Peyer's patch (tissue), 4 donors: ENCODE measurements around the gene TBCD.

Experiments used
- POLR2A ChIP-seq, 2 donors: fragments of 450-650 bp; IDR thresholded peaks; one replicate each; pipeline ENCODE4 v1.5.1; 2017; ENCODE audit warnings: antibody characterized with exemption in 2 of 2, mild to moderate bottlenecking in 2 of 2, moderate library complexity in 2 of 2
- TF ChIP-seq, protein P1 (sequence below), 6 experiments: fragments of 450-650 bp in 4 of 6; fragments of 200-600 bp in 2 of 6; sonication (generic) in 1 of 6; IDR thresholded peaks; one replicate each; pipeline ENCODE4 v1.5.1; 2017 to 2019; ENCODE audit warnings: antibody characterized with exemption in 6 of 6, mild to moderate bottlenecking in 3 of 6, moderate library complexity in 1 of 6

DNA sequence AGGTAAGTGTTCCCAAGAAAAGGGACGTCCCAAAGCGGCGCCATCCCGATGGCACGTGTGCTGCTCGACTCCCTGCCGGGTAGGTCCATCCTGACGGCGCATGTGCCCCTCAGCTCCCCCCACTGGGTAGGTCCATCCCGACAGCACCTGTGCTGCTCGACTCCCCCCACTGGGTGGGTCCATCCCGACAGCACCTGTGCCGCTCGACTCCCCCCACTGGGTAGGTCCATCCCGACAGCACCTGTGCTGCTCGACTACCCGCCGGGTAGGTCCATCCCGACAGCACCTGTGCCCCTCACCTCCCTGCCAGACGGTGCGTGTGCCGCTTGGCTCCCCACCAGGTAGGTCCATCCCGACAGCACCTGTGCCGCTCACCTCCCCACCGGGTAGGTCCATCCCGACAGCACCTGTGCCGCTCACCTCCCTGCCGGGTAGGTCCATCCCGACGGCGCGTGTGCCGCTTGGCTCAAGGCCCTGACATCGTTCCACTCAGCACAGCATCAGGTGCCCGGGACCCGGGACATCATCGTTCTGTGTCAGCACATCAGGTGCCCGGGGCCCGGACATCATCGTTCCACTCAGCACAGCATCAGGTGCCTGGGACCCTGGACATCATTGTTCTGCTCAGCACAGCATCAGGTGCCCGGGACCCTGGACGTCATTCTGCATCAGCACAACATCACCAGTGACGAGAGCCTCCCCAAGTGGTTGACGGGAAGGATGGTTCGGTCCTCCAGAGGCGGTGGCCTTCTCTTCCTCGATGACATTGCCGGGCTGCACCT is 22.2 kb upstream of the TBCD start:
- TF ChIP-seq, protein P1, sequence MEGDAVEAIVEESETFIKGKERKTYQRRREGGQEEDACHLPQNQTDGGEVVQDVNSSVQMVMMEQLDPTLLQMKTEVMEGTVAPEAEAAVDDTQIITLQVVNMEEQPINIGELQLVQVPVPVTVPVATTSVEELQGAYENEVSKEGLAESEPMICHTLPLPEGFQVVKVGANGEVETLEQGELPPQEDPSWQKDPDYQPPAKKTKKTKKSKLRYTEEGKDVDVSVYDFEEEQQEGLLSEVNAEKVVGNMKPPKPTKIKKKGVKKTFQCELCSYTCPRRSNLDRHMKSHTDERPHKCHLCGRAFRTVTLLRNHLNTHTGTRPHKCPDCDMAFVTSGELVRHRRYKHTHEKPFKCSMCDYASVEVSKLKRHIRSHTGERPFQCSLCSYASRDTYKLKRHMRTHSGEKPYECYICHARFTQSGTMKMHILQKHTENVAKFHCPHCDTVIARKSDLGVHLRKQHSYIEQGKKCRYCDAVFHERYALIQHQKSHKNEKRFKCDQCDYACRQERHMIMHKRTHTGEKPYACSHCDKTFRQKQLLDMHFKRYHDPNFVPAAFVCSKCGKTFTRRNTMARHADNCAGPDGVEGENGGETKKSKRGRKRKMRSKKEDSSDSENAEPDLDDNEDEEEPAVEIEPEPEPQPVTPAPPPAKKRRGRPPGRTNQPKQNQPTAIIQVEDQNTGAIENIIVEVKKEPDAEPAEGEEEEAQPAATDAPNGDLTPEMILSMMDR (IDR thresholded peaks at IDR 0.05): no peak
- no peak for TF ChIP-seq POLR2A (IDR thresholded peaks at IDR 0.05)
